GM12872 (cell line): ENCODE measurements around the gene ZMYND10.

ENCODE experiments used
- TF ChIP-seq, protein P1 (sequence below): IDR thresholded peaks from 3 replicates; pipeline ENCODE4 v1.5.1; 2011; ENCODE audit warnings: low read depth, mild to moderate bottlenecking, low read length, moderate library complexity; ENCODE audit not compliant: insufficient read depth

ZMYND10 gene

DNA sequence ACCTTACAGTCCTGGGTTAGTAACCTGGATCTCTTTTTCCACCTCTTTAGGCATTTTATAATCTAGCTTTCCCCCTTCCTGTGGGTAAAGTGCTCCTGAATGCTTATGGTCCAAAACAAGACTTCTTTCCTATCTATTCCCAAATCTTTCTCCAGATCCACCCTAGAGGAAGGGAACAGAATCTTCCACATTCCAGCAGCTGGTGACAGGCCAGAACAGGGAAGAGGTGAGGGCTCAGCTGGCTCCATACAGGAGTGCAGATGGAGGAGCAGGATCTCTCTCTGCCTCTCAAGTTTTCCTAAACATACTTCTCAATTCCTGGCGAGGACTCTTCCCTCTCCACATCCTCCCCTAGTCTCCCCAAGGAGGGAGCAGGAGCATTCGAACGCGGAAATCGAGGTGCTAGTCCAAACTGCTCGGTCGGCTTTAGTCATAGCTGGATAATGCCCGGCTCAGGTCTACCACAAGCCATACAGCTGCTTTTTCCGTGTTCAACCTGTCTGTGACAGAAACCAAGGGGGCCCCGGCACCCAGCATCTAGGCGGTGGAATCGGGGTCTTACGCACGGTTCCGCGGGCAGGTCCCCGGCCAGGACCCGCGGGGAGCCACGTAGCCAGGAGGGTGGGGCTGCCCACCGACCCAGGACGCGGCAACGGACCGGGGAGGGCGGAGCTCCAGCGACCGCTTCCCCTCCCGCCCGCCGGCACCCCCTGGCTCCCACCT lies 8.9 kb downstream of the ZMYND10 start:
- TF ChIP-seq, protein P1, sequence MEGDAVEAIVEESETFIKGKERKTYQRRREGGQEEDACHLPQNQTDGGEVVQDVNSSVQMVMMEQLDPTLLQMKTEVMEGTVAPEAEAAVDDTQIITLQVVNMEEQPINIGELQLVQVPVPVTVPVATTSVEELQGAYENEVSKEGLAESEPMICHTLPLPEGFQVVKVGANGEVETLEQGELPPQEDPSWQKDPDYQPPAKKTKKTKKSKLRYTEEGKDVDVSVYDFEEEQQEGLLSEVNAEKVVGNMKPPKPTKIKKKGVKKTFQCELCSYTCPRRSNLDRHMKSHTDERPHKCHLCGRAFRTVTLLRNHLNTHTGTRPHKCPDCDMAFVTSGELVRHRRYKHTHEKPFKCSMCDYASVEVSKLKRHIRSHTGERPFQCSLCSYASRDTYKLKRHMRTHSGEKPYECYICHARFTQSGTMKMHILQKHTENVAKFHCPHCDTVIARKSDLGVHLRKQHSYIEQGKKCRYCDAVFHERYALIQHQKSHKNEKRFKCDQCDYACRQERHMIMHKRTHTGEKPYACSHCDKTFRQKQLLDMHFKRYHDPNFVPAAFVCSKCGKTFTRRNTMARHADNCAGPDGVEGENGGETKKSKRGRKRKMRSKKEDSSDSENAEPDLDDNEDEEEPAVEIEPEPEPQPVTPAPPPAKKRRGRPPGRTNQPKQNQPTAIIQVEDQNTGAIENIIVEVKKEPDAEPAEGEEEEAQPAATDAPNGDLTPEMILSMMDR = no peak

GRCh38 chr3:50334339-50335075 lies 11.0 kb downstream of the ZMYND10 start:
- TF ChIP-seq, protein P1 = no peak

GRCh38 chr3:50333744-50334328 lies 11.7 kb downstream of the ZMYND10 start:
- TF ChIP-seq, protein P1 = no peak

DNA sequence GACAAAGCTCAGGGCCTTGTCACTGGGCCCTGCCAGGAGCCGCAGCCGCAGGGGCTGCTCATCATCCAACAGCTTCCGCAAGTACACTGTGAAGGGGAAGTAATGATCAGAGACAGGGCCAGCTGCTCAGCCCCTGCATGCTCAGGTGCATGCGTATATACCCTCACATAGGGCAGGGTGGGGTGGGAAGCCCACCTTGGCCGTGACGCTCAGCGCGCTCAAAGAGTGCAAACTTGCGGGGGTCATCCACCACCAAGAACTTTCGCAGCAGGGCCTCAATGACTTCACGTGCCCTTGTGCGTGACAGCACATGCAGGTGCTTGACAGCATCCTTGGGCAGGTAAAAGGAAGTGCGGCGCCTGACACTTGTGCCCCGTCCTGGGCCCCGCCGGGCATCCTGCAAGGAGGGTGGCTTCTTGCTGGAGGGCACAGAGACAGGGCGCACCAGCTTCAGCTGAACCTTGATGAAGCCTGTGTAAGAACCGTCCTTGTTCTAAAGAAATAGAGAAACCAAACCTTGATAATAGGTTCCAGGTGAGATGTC lies 14.1 kb downstream of the ZMYND10 start:
- TF ChIP-seq, protein P1 = no peak

DNA sequence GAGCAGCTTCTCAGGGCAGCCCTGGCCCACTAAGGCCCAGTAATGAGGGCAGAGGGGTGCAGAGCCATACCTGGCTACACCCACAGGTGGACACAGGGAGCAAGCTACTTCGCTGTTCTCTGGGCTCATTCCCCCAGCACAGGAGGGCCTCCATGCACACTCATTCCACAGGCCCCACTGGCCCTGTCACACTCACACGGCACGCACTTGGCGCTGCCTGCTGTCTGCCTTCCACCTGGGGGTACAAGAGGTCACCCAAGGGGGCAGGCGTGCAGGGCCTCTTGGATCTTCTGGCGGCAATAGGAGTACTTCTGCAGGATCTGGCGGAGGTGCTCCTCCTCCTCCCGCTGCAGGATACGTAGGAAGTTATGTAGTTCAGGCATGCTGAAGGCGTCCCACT lies 15.2 kb downstream of the ZMYND10 start:
- TF ChIP-seq, protein P1 = no peak

DNA sequence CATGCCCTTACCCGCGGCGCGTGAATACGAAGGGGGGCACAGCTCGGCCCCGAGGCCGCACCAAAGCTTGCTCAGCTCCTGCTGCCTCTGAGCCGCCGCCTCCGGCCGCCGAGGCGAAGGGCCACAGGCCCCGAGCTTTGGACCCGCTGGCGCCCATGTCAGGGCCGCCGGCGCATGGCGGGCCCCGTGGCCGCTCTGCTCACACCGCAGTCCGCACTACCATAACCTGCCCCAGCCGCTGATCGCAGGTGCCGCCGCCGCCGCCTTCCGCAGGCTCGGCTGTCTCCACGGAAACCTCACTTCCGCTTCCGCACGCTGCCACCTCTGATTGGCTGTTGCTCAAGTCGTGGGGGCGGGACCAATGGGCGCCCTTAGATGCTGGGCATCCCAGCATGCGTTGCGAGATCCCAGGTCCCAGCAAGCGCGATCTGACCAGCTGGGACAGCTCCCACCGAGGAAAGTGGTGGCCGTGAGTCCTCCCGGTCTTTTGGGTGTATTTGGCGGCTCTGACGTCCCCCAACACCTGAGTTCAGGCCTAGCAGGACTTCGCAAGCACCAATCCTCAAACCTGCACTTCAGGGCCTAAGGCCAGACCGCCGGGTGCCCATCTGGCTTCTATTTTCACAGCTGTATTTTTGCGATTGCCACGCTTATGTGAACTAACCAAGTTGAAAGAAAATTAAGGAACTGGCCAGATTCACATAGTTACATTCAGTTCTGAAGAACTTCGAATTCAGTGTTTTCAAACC lies 17.4 kb downstream of the ZMYND10 start, which contains the start of gene TUSC2:
TUSC2 (minus strand) TSS at position 281 of the 749 bp plus-strand sequence; CDS start at position 157, 124 bp downstream.
- TF ChIP-seq, protein P1 = no peak

DNA sequence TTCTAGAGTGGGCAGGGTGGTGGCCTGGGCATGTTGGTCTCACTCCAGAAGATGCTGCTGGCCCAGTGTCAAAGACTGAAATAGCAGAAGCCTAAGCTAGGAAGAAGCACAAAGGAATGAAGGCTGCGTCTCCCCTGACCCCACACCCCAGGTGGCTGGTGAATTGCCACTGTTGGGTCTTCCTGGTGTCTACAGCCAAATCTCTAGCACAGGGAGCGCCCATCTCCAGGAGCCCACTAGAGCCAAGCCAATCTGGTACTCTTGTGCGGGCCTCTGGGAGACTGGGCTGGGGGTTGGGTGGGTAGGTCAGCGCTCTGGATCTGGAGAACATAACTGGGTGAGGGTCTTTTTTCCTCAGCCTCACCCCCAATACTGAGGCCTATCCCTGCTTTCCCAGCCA lies 18.4 kb downstream of the ZMYND10 start:
- TF ChIP-seq, protein P1 = no peak
